ENCODE data around the gene RPA3.

DNA sequence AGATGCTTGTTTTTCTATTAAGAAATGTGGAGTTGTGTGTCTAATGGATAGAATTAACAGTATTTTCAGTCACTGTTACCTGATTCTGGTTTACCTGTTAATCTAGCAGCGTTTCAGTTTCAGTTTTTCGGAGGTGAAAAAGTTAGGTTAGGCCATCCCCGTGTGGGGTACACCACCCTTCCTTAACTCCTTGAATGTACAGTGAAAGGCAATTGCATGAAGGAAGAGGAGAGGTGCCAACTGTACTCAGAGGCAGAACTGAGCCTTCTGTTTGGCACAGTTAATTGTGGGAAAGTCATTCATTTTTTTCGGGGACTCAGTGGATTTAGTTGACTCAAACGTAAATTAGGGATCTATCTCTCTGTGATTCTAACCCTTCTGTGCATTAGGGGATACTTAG is 35.5 kb downstream of the RPA3 start:
- TF ChIP-seq, protein P1, sequence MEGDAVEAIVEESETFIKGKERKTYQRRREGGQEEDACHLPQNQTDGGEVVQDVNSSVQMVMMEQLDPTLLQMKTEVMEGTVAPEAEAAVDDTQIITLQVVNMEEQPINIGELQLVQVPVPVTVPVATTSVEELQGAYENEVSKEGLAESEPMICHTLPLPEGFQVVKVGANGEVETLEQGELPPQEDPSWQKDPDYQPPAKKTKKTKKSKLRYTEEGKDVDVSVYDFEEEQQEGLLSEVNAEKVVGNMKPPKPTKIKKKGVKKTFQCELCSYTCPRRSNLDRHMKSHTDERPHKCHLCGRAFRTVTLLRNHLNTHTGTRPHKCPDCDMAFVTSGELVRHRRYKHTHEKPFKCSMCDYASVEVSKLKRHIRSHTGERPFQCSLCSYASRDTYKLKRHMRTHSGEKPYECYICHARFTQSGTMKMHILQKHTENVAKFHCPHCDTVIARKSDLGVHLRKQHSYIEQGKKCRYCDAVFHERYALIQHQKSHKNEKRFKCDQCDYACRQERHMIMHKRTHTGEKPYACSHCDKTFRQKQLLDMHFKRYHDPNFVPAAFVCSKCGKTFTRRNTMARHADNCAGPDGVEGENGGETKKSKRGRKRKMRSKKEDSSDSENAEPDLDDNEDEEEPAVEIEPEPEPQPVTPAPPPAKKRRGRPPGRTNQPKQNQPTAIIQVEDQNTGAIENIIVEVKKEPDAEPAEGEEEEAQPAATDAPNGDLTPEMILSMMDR (IDR thresholded peaks at IDR 0.05), result no peak
- TF ChIP-seq POLR2A (IDR thresholded peaks at IDR 0.05), result no peak

All from lower leg skin (tissue), 3 donors.